NCI-H1930 (cell line): ENCODE data around the gene SHF.
"Not testable (repeated sequence)": the region's sequence is repeated elsewhere in the genome, so short reads cannot be mapped to it uniquely, and the experiment has no call there.

Experiments used
- DNase-seq, 2 experiments: peaks; one replicate each; lab custom pipeline; 2025; lab: John Stamatoyannopoulos, UW

Gene SHF

DNA sequence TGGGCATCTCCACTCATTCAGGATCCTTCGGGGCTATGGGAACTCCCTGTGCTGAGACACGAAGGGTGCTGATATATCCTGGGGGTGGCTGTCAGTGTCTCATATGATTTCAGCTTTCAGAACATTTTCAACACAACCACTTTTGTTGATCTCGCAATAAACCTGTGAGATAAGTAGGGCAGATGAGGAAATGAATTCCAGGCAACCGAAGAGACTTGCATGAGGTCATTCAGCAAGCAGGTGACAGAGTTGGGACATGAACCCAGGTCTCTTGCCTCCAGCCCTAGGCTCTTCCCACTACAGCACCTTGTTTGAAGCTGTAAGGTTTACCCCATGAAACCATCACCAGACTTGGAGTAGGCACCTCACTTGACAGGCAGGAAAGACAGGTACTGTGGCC lies 41.4 kb downstream of the SHF start:
- DNase-seq = no peak

DNA sequence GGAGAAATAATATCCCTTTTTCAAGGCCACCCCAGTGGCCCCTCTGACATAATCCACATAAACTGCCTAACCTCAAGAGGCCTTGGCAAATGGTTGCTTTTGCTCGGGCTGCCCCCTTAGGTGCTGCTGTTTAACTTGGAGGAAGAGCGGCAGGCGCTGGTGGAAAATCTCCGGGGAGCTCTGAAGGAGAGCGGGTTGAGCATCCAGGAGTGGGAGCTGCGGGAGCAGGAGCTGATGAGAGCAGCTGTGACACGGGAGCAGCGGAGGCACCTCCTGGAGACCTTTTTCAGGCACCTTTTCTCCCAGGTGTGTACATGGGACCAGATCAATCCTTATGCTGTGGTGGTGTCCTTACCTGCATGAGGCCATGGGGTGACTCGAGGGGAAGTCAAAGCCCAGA lies 43.0 kb downstream of the SHF start:
- DNase-seq = no peak

DNA sequence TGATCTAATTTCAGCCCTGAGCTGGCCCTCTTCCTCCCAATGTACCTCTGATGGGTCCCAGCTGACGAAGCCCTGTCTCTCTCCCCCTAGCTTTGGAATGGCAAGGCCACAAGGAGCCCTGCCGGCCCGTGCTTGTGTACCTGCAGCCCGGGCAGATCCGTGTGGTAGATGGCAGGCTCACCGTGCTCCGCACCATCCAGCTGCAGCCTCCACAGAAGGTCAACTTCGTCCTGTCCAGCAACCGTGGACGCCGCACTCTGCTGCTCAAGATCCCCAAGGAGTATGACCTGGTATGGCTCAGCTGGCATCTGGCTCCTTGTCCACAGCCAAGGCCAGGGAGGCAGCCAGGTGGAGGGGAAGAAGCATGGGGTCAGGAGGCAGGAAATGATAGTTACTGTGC lies 43.8 kb downstream of the SHF start:
- no peak for DNase-seq

- DNase-seq = no peak
Observed at GRCh38 chr15:45143056-45143455, 44.7 kb downstream of the SHF start.

GRCh38 chr15:45141386-45141785 lies 46.4 kb downstream of the SHF start:
- no peak for DNase-seq

- no peak for DNase-seq
Observed at GRCh38 chr15:45140557-45141250, 47.1 kb downstream of the SHF start.

GRCh38 chr15:45139770-45140169 lies 48.0 kb downstream of the SHF start:
- no peak for DNase-seq

GRCh38 chr15:45138814-45139765 lies 48.7 kb downstream of the SHF start:
- DNase-seq = no peak

DNA sequence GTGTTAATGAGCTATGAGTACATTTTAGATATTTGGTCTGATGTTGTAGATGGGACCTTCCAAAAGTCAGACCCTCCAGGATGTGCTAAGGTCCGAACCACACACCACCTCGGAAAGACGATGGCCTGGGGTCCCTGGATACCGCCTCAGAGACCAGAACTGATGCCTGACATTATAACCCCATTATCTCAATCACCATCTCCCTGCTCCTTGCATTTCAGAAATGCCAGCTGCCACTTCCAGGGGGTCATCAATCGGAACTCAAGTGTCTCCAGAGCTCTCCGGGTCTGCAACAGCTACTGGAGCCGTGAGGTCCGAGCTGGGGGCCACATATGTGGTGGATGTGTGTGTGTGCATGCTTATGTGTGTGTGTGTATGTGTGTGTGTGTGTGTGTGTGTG lies 50.1 kb downstream of the SHF start:
- DNase-seq = no peak

DNA sequence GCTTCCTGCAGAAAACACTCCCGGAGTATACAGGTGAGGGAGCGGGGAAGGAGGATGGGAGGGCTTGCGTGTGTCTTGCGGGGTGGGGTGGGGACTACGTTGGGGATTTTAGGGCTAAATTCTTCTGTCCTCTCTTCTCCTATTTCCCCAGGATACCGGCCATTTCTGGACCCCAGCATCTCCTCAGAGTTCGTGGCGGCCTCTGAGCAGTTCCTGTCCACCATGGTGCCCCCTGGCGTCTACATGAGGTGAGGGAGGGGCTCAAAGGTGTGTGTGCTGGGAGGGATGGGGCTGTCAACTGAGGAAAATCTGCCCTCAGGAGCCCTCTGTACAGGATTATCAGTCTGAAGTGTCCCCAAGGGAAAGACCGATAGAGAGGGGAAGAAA lies 51.4 kb downstream of the SHF start:
- DNase-seq = no peak

DNA sequence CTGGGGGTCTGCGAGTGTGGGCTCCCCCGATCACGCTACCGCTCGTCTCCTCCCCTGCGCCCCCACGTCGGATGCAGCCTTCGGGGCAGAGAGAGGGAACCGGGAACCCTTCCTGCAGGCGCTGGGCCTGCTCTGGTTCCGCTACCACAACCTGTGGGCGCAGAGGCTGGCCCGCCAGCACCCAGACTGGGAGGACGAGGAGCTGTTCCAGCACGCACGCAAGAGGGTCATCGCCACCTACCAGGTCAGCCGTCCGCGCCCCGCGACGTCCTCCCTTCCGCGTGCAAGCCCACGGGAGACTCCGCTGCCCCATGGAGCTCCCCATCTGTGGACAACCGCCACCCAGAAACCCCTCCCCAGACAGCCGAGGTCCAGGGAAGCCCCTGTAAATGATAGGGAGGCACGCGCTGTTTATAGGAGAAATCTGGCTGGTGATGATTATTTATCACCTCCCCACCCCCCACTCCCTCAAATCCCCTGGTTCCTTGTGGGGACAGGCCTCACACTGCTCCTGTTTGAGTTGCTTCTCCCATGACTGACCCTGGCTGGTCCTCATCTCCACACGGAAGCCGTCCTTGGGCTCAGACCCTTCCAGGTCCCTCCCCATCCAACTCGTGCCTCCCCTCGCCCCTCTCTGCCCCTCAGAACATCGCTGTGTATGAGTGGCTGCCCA lies 51.9 kb downstream of the SHF start:
- DNase-seq = not testable (repeated sequence)

DNA sequence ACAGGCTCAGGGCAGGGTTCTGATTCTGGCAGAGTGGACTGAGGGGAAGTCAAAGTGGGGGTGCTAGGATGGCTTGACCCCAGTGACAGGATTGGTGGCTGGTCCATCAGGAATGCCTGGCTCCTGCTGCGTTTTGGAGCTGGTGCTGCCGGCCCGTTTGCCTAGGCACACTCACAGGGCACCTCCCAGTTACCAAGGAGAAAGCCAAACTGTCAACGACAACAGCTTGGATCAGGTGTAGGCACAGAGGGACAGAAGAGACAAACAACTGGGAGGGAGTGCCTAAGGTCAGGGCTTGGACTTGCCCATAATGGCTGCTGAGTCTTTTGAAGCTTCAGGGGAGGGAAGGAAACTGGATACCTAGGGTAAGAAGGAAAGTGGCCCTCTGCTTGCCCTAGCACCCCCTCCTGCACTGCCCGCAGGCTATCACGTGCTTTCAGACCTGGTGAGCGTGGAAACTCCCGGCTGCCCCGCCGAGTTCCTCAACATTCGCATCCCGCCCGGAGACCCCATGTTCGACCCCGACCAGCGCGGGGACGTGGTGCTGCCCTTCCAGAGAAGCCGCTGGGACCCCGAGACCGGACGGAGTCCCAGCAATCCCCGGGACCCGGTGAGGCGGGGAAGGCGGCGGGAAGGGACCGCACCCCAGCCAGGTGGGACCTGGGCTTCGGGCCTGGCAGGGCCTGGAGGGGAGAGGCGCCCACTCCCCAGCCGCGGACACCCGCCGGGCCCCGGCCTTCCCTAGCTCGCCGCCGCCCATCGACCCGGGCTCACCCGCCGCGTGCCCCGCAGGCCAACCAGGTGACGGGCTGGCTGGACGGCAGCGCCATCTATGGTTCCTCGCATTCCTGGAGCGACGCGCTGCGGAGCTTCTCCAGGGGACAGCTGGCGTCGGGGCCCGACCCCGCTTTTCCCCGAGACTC lies 52.8 kb downstream of the SHF start:
- no peak for DNase-seq

DNA sequence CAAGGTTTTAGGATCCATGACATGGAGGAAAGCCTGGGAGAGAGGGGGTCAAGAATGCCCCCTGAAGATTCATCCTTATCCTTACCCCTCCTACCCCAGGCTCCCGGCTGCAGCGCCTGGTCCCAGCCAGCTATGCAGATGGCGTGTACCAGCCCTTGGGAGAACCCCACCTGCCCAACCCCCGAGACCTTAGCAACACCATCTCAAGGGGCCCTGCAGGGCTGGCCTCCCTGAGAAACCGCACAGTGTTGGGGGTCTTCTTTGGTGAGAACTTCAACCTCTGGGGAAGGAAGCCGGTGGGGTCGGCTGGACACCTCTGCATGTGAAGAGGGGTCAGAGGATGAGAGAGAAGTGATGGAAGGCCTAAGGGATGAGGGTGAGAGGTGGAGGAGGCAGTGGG lies 53.7 kb downstream of the SHF start:
- no peak for DNase-seq

DNA sequence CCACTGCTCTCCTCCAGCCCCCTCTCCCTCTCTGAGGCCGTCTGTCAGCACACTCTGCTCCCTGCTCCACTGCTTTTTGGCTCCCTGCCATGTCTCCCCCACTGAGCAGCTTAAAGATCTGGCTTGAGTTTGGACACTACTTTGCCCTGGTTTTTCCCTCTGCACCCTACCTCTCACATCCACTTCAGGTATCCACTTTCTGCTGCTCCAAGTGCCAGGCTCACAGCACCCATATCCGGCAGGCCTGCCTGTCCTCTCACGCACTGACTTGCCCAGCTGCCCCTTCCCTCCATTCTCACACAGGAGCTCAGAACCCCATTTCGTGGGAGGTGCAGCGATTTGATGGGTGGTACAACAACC lies 54.2 kb downstream of the SHF start:
- no peak for DNase-seq

DNA sequence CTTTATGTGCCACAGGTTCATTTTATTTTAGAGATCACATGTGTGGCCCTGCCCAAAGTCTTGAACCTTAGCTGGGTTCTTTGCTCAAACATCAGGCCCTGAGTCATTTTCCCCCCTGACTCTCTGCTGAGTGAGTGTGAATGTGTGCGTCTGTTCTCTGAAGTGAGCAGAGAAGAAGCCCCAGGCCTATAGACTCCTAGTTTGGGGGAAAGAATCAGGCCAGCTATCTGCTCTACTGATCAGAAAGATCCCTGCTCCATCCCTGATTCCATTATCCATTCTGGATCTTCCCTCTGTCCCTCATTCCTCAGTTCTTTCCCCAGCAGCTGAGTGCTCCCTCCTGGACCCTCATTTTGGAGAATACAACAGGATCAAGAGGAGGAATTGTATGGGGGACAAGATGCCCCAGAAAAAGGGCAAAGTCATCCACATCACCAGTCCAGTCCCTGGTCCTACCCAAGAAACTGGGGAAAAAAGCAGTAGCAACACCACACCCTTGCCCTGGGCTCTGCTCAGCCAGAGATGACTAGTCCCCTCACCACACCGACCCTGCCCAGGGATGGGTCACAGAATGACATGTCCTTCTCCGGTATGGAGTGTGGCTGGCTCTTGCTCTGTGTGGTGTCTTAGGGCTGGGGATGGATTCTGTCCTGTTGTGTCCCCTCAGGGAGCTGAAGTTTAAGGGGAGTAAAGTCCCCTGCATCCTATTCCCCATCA lies 54.8 kb downstream of the SHF start:
- no peak for DNase-seq

- DNase-seq = no peak
Observed at GRCh38 chr15:45131510-45131909, 56.3 kb downstream of the SHF start.

- no peak for DNase-seq
Observed at GRCh38 chr15:45130291-45131000, 57.3 kb downstream of the SHF start.

DNA sequence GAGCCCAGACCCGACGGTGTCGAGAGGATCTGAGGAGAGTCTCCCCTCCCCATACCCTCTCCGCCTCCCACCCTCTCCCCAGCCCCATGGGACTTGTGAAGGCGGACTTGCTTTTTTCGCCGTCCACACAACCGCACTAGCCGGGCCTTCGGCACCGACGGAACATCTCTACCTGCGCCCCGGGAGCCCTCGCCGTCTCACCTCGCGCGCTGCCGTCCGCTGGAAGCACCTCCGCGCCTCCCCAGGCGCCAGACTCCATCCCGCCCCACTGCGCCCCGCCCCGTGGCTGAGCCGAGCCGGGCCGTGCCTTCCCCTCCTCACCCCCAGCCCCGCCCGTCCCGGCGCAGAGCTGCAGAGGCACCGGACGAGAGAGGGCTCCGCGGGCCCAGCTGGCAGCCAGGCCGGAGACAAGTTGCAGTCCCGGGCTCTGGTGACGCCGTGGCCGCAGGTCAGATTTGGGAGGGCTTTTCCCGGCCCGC lies 58.1 kb downstream of the SHF start, which contains the start of the genes DUOX1 and DUOXA1:
TSS of gene DUOX1 (plus strand) at position 344 of the 479 bp plus-strand sequence. CDS start 1,973 bp downstream, outside the sequence.
TSS of gene DUOXA1 (minus strand) at position 229 of the 479 bp plus-strand sequence. CDS start 6,865 bp downstream, outside the sequence.
- DNase-seq = no peak

DNA sequence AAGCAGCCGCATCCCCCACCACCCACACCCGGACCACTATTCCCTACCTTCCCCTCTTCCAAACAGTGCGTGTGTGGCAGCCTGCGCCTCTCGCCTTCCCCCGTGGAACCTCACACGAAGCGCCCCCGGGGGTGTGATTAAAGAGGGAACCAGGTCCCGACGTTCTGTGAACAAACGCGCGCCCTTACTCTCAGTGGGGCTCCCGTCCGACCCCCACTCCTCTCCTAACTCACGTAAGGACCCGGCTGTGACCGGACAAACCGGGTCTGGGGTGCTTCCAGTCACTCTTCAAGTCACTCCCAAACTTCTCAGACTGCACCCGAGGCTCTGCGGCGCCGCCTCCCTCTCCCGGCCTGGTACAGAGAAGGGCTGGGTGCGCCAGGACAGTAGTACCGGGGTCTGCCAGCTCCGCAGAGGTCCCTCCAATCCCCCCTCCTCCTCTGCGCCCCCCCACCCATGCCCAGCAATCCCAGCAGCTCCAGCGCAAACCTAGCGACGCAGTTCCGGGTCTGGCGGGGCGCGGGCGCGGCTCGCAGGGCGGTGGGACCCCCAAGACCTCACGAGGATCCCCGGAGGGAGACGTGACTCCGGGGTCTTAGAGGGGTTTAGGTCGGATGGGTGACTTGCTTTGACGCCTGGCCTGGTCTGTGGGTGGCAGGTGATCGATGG lies 58.7 kb downstream of the SHF start:
- no peak for DNase-seq
